ENCODE results near the gene DNTTIP2.

GRCh38 chr1:93827128-93827527, 51.9 kb downstream of the DNTTIP2 start:
- no peak for TF ChIP-seq POLR2A (IDR thresholded peaks at IDR 0.05; ENCODE audit: low read length)
- no peak for TF ChIP-seq CTCF (IDR thresholded peaks at IDR 0.05)
- no peak for TF ChIP-seq PBX3 (IDR thresholded peaks at IDR 0.05)
- no peak for TF ChIP-seq RAD21 (conservative IDR thresholded peaks at IDR 0.05 in 1 of 2, IDR thresholded peaks at IDR 0.05 in 1 of 2)
- TF ChIP-seq RARB (CRISPR knock-in tag; IDR thresholded peaks at IDR 0.05) = no peak
- TF ChIP-seq EP300 (IDR thresholded peaks at IDR 0.05) = no peak
- TF ChIP-seq FOSL2 (IDR thresholded peaks at IDR 0.05) = no peak
- no peak for TF ChIP-seq FOSL2 (CRISPR knock-in tag; IDR thresholded peaks at IDR 0.05)
- TF ChIP-seq HES2 (IDR thresholded peaks at IDR 0.05) = no peak
- TF ChIP-seq HDAC2 (IDR thresholded peaks at IDR 0.05) = no peak

Data from A549 (cell line).